GM15510 (cell line): ENCODE measurements around the gene TLR1.

ENCODE experiments used
- POLR2A ChIP-seq: IDR thresholded peaks from 3 replicates; pipeline ENCODE4 v1.6.1; 2011; ENCODE audit warnings: borderline replicate concordance; ENCODE audit not compliant: insufficient read length; ENCODE audit errors: extremely low read depth

The TLR1 gene

GRCh38 chr4:38820329-38821061, 15.9 kb upstream of the TLR1 start:
- TF ChIP-seq POLR2A = no peak

GRCh38 chr4:38819569-38819968, 15.0 kb upstream of the TLR1 start:
- TF ChIP-seq POLR2A = no peak

- no peak for TF ChIP-seq POLR2A
Measured at GRCh38 chr4:38818441-38818976, 13.9 kb upstream of the TLR1 start.

GRCh38 chr4:38815885-38816782, 11.5 kb upstream of the TLR1 start:
- no peak for TF ChIP-seq POLR2A

GRCh38 chr4:38814386-38814785, 9.8 kb upstream of the TLR1 start:
- no peak for TF ChIP-seq POLR2A

- no peak for TF ChIP-seq POLR2A
Measured at GRCh38 chr4:38811297-38811696, 6.7 kb upstream of the TLR1 start.

- TF ChIP-seq POLR2A = peak; percentile 30
Measured at GRCh38 chr4:38805530-38806145, 1.0 kb upstream of the TLR1 start.

- TF ChIP-seq POLR2A = no peak
Measured at GRCh38 chr4:38803833-38804653, 548 bp downstream of the TLR1 start.

GRCh38 chr4:38802561-38803355, 1.8 kb downstream of the TLR1 start:
- TF ChIP-seq POLR2A = no peak

GRCh38 chr4:38800961-38801450, 3.6 kb downstream of the TLR1 start:
- TF ChIP-seq POLR2A = no peak

- no peak for TF ChIP-seq POLR2A
Measured at GRCh38 chr4:38800366-38800765, 4.2 kb downstream of the TLR1 start.

GRCh38 chr4:38795087-38795486, 9.5 kb downstream of the TLR1 start:
- no peak for TF ChIP-seq POLR2A

GRCh38 chr4:38794051-38794450, 10.5 kb downstream of the TLR1 start:
- no peak for TF ChIP-seq POLR2A

- TF ChIP-seq POLR2A = no peak
Measured at GRCh38 chr4:38791010-38791409, 13.6 kb downstream of the TLR1 start.

GRCh38 chr4:38788317-38788716, 16.3 kb downstream of the TLR1 start:
- TF ChIP-seq POLR2A = no peak
